Colon (tissue), 2 donors: ENCODE measurements around the gene TRIM46.
"Not testable (repeated sequence)": the region's sequence is repeated elsewhere in the genome, so short reads cannot be mapped to it uniquely, and the experiment has no call there.

Experiments used
- FAIRE-seq: peaks from 2 replicates; lab custom pipeline; 2012; peaks lifted over from hg19 to GRCh38; lab: Jason Lieb, UNC
- donor health status: control.
- donor health status: control.

The TRIM46 gene

GRCh38 chr1:155137154-155137949 lies 36.3 kb upstream of the TRIM46 start:
- no peak for FAIRE-seq

- FAIRE-seq = no peak
These were observed 33.6 kb upstream of the TRIM46 start, which contains the start of gene DPM3 for GRCh38 chr1:155139895-155140629. Gene DPM3, minus strand, starts transcription at chr1:155140531. Its CDS starts 291 bp downstream, at chr1:155140240.

GRCh38 chr1:155140630-155140953 lies 33.1 kb upstream of the TRIM46 start:
- no peak for FAIRE-seq

GRCh38 chr1:155141749-155142148 lies 31.9 kb upstream of the TRIM46 start:
- no peak for FAIRE-seq

- no peak for FAIRE-seq
These were observed 28.2 kb upstream of the TRIM46 start for GRCh38 chr1:155145491-155145890.

- not testable (repeated sequence) for FAIRE-seq
These were observed 17.5 kb upstream of the TRIM46 start for GRCh38 chr1:155155996-155156643.

- FAIRE-seq = no peak
These were observed 14.7 kb upstream of the TRIM46 start for GRCh38 chr1:155158991-155159390.

- no peak for FAIRE-seq
These were observed 13.5 kb upstream of the TRIM46 start for GRCh38 chr1:155160128-155160527.

GRCh38 chr1:155162631-155163030 lies 11.0 kb upstream of the TRIM46 start:
- not testable (repeated sequence) for FAIRE-seq

GRCh38 chr1:155163785-155164184 lies 9.9 kb upstream of the TRIM46 start:
- not testable (repeated sequence) for FAIRE-seq

- not testable (repeated sequence) for FAIRE-seq
These were observed 9.0 kb upstream of the TRIM46 start for GRCh38 chr1:155164625-155165024.

- FAIRE-seq = no peak
These were observed 7.6 kb upstream of the TRIM46 start for GRCh38 chr1:155166051-155166470.

GRCh38 chr1:155166471-155167165 lies 7.0 kb upstream of the TRIM46 start:
- no peak for FAIRE-seq

GRCh38 chr1:155167166-155168104 lies 6.2 kb upstream of the TRIM46 start:
- no peak for FAIRE-seq

- not testable (repeated sequence) for FAIRE-seq
These were observed 5.6 kb upstream of the TRIM46 start for GRCh38 chr1:155168105-155168445.

GRCh38 chr1:155168456-155169210 lies 5.0 kb upstream of the TRIM46 start:
- FAIRE-seq = no peak

- FAIRE-seq = no peak
These were observed 4.1 kb upstream of the TRIM46 start for GRCh38 chr1:155169541-155169940.

GRCh38 chr1:155170101-155170785 lies 3.4 kb upstream of the TRIM46 start:
- no peak for FAIRE-seq

- no peak for FAIRE-seq
These were observed 2.8 kb upstream of the TRIM46 start for GRCh38 chr1:155170806-155171205.
